ENCODE data around the gene NFIB. TPM values are rescaled to one million over a fixed set of nuclear protein-coding genes. Genes with fewer than 3 reads are reported as not detected.
A peak's percentile ranks its signal among the peaks of the same experiment; 100 is the strongest.

NFIB gene
- polyA plus RNA-seq, 1 of the 3 experiments (the other 2 are of a cell fraction) = 9.2 TPM

DNA sequence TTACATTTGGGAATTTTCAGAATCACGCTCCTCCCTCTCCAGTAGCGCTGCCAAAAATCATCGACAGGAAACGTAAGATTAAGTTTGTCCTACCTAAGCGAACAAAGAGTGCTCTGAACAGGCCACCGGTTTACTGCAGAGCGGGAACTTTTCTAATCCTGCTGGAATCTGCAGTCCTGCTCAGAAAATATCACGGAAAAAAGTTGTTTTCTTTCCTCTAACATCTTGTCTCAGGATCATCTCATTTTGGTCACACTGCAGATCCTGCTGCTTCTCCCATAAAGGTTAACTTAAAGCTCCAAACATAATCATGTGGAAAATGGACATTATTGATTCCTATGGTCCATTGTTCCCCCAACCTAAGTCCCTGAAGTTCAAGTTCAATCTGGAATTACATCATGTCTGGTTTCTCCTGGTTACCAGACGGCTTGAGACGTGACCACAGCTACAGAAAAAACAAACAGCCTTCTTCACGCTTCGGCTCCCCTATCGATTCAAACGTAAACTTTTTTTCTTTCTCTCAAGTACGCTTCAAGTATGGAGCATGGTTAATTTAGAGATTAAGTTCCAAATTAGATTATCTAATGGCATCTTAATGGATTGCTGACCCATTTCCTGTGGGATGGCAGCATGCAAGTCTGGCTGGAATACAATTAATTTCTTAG, 217.6 kb downstream of the NFIB start:
- under 1% methylated on average over 15 of the region's 15 CpGs for WGBS (ENCODE audit: low lambda C conversion rate)
- H3F3A ChIP-seq (replicated peaks; ENCODE audit: insufficient read depth) = peaks cover 20% of the 10 kb centered on the region
- ChIA-PET POLR2A (no interaction called here), CTCF (interaction anchor here (0.9 to 1.1 kb wide), 2 partner anchors 13 to 650 kb away, joined by 3 to 4 read pairs; no protein-coding TSS in a partner anchor)
- H3K36me3 ChIP-seq (replicated peaks in 1 of 2; ENCODE audit: control insufficient read depth in 1 of 2, insufficient read depth in 2 of 2, low read length in 1 of 2) = peaks cover 16 to 21% of the 10 kb centered on the region in 2 experiments
- H3K4me3 ChIP-seq (ENCODE audit: low read depth in 2 of 2, low read length in 1 of 2) = peak overlapping the region; percentile 44 to 52
- no peaks in the 10 kb centered on the region for H3K9me2 ChIP-seq
- DNase-seq = peak; percentile 50
- H2AFZ ChIP-seq (ENCODE audit: low read depth) = peak overlapping the region; percentile 21; the same call in 1 of the 2 replicates
- H3K27ac ChIP-seq (ENCODE audit: low read depth in 2 of 2, low read length in 1 of 2) = peak overlapping the region; percentile 91 to 100
- peak overlapping the region; percentile 73 for H3K9ac ChIP-seq
- H3K4me2 ChIP-seq = peak overlapping the region; percentile 76
- H3K4me1 ChIP-seq (ENCODE audit: control insufficient read depth in 1 of 2, insufficient read depth in 2 of 2, low read depth in 1 of 2, low read length in 1 of 2) = peaks cover 29 to 32% of the 10 kb centered on the region in 2 experiments; a peak in 3 of 4 replicates
- no peaks in the 10 kb centered on the region for H3K9me3 ChIP-seq
- H3K27me3 ChIP-seq (ENCODE audit: insufficient read depth) = no peaks in the 10 kb centered on the region
- no peaks in the 10 kb centered on the region; the same call in 1 of the 2 replicates for H3K79me2 ChIP-seq (ENCODE audit: insufficient read depth)
- H4K20me1 ChIP-seq (ENCODE audit: insufficient read depth) = no peaks in the 10 kb centered on the region
- no peak for TF ChIP-seq NRF1 (IDR thresholded peaks at IDR 0.05; ENCODE audit: low read depth, low read length)
- TF ChIP-seq, protein P1, sequence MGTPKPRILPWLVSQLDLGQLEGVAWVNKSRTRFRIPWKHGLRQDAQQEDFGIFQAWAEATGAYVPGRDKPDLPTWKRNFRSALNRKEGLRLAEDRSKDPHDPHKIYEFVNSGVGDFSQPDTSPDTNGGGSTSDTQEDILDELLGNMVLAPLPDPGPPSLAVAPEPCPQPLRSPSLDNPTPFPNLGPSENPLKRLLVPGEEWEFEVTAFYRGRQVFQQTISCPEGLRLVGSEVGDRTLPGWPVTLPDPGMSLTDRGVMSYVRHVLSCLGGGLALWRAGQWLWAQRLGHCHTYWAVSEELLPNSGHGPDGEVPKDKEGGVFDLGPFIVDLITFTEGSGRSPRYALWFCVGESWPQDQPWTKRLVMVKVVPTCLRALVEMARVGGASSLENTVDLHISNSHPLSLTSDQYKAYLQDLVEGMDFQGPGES (IDR thresholded peaks at IDR 0.05; ENCODE audit: low read depth, low read length) = no peak
- TF ChIP-seq RXRA (IDR thresholded peaks at IDR 0.05; ENCODE audit: borderline replicate concordance, low read depth) = peak; percentile 34; the same call in 1 of the 2 replicates
- no peak for TF ChIP-seq EZH2phosphoT487 (IDR thresholded peaks at IDR 0.05; ENCODE audit: borderline replicate concordance, low read depth)
- TF ChIP-seq, protein P2, sequence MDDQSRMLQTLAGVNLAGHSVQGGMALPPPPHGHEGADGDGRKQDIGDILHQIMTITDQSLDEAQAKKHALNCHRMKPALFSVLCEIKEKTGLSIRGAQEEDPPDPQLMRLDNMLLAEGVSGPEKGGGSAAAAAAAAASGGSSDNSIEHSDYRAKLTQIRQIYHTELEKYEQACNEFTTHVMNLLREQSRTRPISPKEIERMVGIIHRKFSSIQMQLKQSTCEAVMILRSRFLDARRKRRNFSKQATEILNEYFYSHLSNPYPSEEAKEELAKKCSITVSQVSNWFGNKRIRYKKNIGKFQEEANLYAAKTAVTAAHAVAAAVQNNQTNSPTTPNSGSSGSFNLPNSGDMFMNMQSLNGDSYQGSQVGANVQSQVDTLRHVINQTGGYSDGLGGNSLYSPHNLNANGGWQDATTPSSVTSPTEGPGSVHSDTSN (IDR thresholded peaks at IDR 0.05) = peak; percentile 66
- peak; percentile 23 for TF ChIP-seq RAD21 (IDR thresholded peaks at IDR 0.05; ENCODE audit: low read length)
- TF ChIP-seq, protein P3, sequence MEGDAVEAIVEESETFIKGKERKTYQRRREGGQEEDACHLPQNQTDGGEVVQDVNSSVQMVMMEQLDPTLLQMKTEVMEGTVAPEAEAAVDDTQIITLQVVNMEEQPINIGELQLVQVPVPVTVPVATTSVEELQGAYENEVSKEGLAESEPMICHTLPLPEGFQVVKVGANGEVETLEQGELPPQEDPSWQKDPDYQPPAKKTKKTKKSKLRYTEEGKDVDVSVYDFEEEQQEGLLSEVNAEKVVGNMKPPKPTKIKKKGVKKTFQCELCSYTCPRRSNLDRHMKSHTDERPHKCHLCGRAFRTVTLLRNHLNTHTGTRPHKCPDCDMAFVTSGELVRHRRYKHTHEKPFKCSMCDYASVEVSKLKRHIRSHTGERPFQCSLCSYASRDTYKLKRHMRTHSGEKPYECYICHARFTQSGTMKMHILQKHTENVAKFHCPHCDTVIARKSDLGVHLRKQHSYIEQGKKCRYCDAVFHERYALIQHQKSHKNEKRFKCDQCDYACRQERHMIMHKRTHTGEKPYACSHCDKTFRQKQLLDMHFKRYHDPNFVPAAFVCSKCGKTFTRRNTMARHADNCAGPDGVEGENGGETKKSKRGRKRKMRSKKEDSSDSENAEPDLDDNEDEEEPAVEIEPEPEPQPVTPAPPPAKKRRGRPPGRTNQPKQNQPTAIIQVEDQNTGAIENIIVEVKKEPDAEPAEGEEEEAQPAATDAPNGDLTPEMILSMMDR (IDR thresholded peaks at IDR 0.05) = no peak
- peak; percentile 87 for TF ChIP-seq RCOR1 (IDR thresholded peaks at IDR 0.05; ENCODE audit: low read length)
- no peak; the same call in 1 of the 2 replicates for TF ChIP-seq MXI1 (IDR thresholded peaks at IDR 0.05; ENCODE audit: low read depth, low read length)
- peak; percentile 60 to 87; a peak in 3 of 4 replicates for TF ChIP-seq EP300 (IDR thresholded peaks at IDR 0.05; ENCODE audit: borderline replicate concordance in 1 of 2, low read depth in 1 of 2, low read length in 1 of 2)
- 0 out of 2 replicates have a peak, but pooled peaks have one; percentile 60 for TF ChIP-seq FOXM1 (IDR thresholded peaks at IDR 0.05; ENCODE audit: low read depth)
- TF ChIP-seq TEAD4 (IDR thresholded peaks at IDR 0.05; ENCODE audit: borderline replicate concordance, insufficient read depth) = peak; percentile 64
- no peak for TF ChIP-seq GABPA (IDR thresholded peaks at IDR 0.05; ENCODE audit: low read depth)
- peak; percentile 79 for TF ChIP-seq TCF12 (IDR thresholded peaks at IDR 0.05)
- TF ChIP-seq SIN3A (IDR thresholded peaks at IDR 0.05; ENCODE audit: borderline replicate concordance, low read depth, low read length) = peak; percentile 46; the same call in 1 of the 2 replicates
- peak; percentile 31; the same call in 1 of the 2 replicates for TF ChIP-seq POLR2AphosphoS5 (IDR thresholded peaks at IDR 0.05; ENCODE audit: low read depth, low read length)
- no peak for TF ChIP-seq MEF2A (IDR thresholded peaks at IDR 0.05; ENCODE audit: borderline replicate concordance, low read depth)
- no peak for TF ChIP-seq RFX5 (IDR thresholded peaks at IDR 0.05; ENCODE audit: low read length)
- TF ChIP-seq FOSL2 (IDR thresholded peaks at IDR 0.05; ENCODE audit: borderline replicate concordance, low read depth) = 0 out of 2 replicates have a peak, but pooled peaks have one; percentile 3
- TF ChIP-seq, protein P4, sequence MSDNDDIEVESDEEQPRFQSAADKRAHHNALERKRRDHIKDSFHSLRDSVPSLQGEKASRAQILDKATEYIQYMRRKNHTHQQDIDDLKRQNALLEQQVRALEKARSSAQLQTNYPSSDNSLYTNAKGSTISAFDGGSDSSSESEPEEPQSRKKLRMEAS (IDR thresholded peaks at IDR 0.05; ENCODE audit: low read depth) = 0 out of 2 replicates have a peak, but pooled peaks have one; percentile 26
- TF ChIP-seq CHD2 (IDR thresholded peaks at IDR 0.05; ENCODE audit: low read length, partially characterized antibody) = no peak
- peak; percentile 65 for TF ChIP-seq GATA2 (CRISPR knock-in tag; IDR thresholded peaks at IDR 0.05)
- peak; percentile 66 for TF ChIP-seq NFIC (IDR thresholded peaks at IDR 0.05; ENCODE audit: borderline replicate concordance)
- TF ChIP-seq USF2 (IDR thresholded peaks at IDR 0.05; ENCODE audit: borderline replicate concordance, low read depth, low read length) = no peak
- no peak for TF ChIP-seq ZBTB33 (IDR thresholded peaks at IDR 0.05; ENCODE audit: borderline replicate concordance, low read depth)
- peak; percentile 73 for TF ChIP-seq FOXJ3 (CRISPR knock-in tag; IDR thresholded peaks at IDR 0.05)

Data from SK-N-SH (cell line).